H1 (cell line): ENCODE measurements around the gene MMP19. TPM values are rescaled to one million over a fixed set of nuclear protein-coding genes. Genes with fewer than 3 reads are reported as not detected.
A peak's percentile ranks its signal among the peaks of the same experiment; 100 is the strongest.

Experiments
- CTCF ChIA-PET: fragments of 300-600 bp; sonication (Branson Sonifier 250); formaldehyde crosslinking; loops from one replicate; lab custom pipeline; 2021; ENCODE audit not compliant: partially characterized antibody; lab: Charles Lee
- POLR2A ChIA-PET: fragments of 300-600 bp; sonication (Branson Sonifier 250); formaldehyde crosslinking; loops from one replicate; lab custom pipeline; 2021; ENCODE audit warnings: inconsistent platforms; ENCODE audit not compliant: partially characterized antibody; lab: Charles Lee
- DNase-seq, 2 experiments: peaks; one replicate each; pipeline versions ENCODE4 v3.0.0 to v3.0.0-alpha.2; 2010 to 2022; ENCODE audit warnings: low spot score in 2 of 2, low read depth in 1 of 2, mixed read lengths in 1 of 2
- FAIRE-seq: peaks from 2 replicates; lab custom pipeline; 2011; peaks lifted over from hg19 to GRCh38; lab: Jason Lieb, UNC
- H2AFZ ChIP-seq: 2 replicates; pipeline ENCODE4 v1.8.1; 2012; ENCODE audit warnings: low read length, inconsistent platforms
- H2AK5ac ChIP-seq: 2 replicates; pipeline ENCODE4 v1.6.1; 2013; ENCODE audit warnings: low read depth, low read length
- H2BK120ac ChIP-seq: replicated peaks from 2 replicates; pipeline ENCODE3; 2013; ENCODE audit warnings: low read depth, low read length, inconsistent platforms
- H2BK12ac ChIP-seq: 2 replicates; pipeline ENCODE4 v1.6.1; 2013; ENCODE audit warnings: low read depth, low read length
- H2BK15ac ChIP-seq: 2 replicates; pipeline ENCODE4 v1.6.1; 2013; ENCODE audit warnings: low read length
- H2BK20ac ChIP-seq: 2 replicates; pipeline ENCODE4 v1.6.1; 2013; ENCODE audit warnings: low read length
- H2BK5ac ChIP-seq: 2 replicates; pipeline ENCODE4 v1.6.1; 2013; ENCODE audit warnings: low read depth, low read length
- H3K14ac ChIP-seq: 2 replicates; pipeline ENCODE4 v1.6.1; 2013; ENCODE audit warnings: inconsistent platforms; ENCODE audit not compliant: insufficient read length
- H3K18ac ChIP-seq: 2 replicates; pipeline ENCODE4 v1.6.1; 2013; ENCODE audit warnings: low read length; ENCODE audit errors: extremely low read depth
- H3K23ac ChIP-seq: 2 replicates; pipeline ENCODE4 v1.6.1; 2013; ENCODE audit warnings: inconsistent platforms; ENCODE audit not compliant: insufficient read length
- H3K23me2 ChIP-seq: 2 replicates; pipeline ENCODE4 v1.6.1; 2013; ENCODE audit warnings: low read depth, low read length
- H3K27ac ChIP-seq: 2 replicates; pipeline ENCODE4 v1.6.1; 2011; ENCODE audit warnings: low read depth, low read length, inconsistent platforms
- H3K27me3 ChIP-seq, 4 experiments: replicated peaks in 1 of 4; 1 replicate in 1 of 4; 2 replicates in 3 of 4; pipeline versions ENCODE4 v1.6.1 to v1.8.1; 2011 to 2013; ENCODE audit warnings: low read length in 3 of 4, mild to moderate bottlenecking in 3 of 4, inconsistent platforms in 2 of 4, mixed read lengths in 2 of 4, moderate library complexity in 1 of 4; ENCODE audit not compliant: control insufficient read depth in 3 of 4, insufficient read depth in 3 of 4; ENCODE audit errors: extremely low read depth in 1 of 4
- H3K36me3 ChIP-seq, 4 experiments: 2 replicates each; pipeline versions ENCODE4 v1.6.1 to v1.8.1; 2011 to 2013; ENCODE audit warnings: mild to moderate bottlenecking in 4 of 4, low read length in 3 of 4, moderate library complexity in 2 of 4, control low read depth in 1 of 4, inconsistent platforms in 1 of 4; ENCODE audit not compliant: insufficient read depth in 4 of 4, control insufficient read depth in 2 of 4
- H3K4ac ChIP-seq: replicated peaks from 2 replicates; pipeline ENCODE3; 2013; ENCODE audit warnings: low read length, low read depth, mixed read lengths, inconsistent platforms; ENCODE audit not compliant: insufficient read length
- H3K4me1 ChIP-seq, 4 experiments: replicated peaks in 1 of 4; 1 replicate in 1 of 4; 2 replicates in 3 of 4; pipeline versions ENCODE4 v1.6.1 to v1.8.1; 2011 to 2013; ENCODE audit warnings: low read length in 3 of 4, inconsistent platforms in 2 of 4, mixed read lengths in 1 of 4; ENCODE audit not compliant: insufficient read depth in 4 of 4, control insufficient read depth in 3 of 4
- H3K4me2 ChIP-seq, 2 experiments: 2 replicates each; pipeline versions ENCODE4 v1.6.1 to v1.8.1; 2011 to 2013; ENCODE audit warnings: low read depth in 2 of 2, low read length in 2 of 2, control low read depth in 1 of 2, inconsistent platforms in 1 of 2, mild to moderate bottlenecking in 1 of 2; ENCODE audit not compliant: insufficient read depth in 1 of 2
- H3K4me3 ChIP-seq, 4 experiments: fragments of 200-600, 300-600 bp in 1 of 4; sonication (generic), shearing (Covaris generic), sonication (Bioruptor Twin) in 1 of 4; 2 replicates each; pipeline versions ENCODE4 v1.5.1 to v1.8.1; 2011 to 2016; ENCODE audit warnings: low read length in 4 of 4, low read depth in 3 of 4, control low read depth in 2 of 4, inconsistent platforms in 2 of 4, mild to moderate bottlenecking in 2 of 4, mixed read lengths in 1 of 4, moderate library complexity in 1 of 4; ENCODE audit not compliant: insufficient read depth in 2 of 4; ENCODE audit errors: extremely low read depth in 1 of 4
- H3K56ac ChIP-seq: replicated peaks from 2 replicates; pipeline ENCODE3; 2013; ENCODE audit warnings: low read depth, mild to moderate bottlenecking, mixed read lengths, low read length, inconsistent platforms; ENCODE audit not compliant: insufficient read length
- H3K79me1 ChIP-seq: 2 replicates; pipeline ENCODE4 v1.6.1; 2013; ENCODE audit warnings: low read depth, low read length, control low read depth
- H3K79me2 ChIP-seq, 2 experiments: 2 replicates each; pipeline versions ENCODE4 v1.6.1 to v1.8.1; 2012 to 2013; ENCODE audit warnings: low read length in 2 of 2, mild to moderate bottlenecking in 2 of 2, inconsistent platforms in 1 of 2; ENCODE audit not compliant: insufficient read depth in 2 of 2, control insufficient read depth in 1 of 2
- H3K9ac ChIP-seq, 4 experiments: replicated peaks in 1 of 4; 1 replicate in 1 of 4; 2 replicates in 3 of 4; pipeline versions ENCODE4 v1.6.1 to v1.8.1; 2011 to 2013; ENCODE audit warnings: low read depth in 3 of 4, low read length in 3 of 4, control low read depth in 2 of 4, mild to moderate bottlenecking in 2 of 4, moderate library complexity in 2 of 4, inconsistent platforms in 1 of 4; ENCODE audit errors: extremely low read depth in 1 of 4
- H3K9me3 ChIP-seq, 2 experiments: 2 replicates each; pipeline versions ENCODE4 v1.6.1 to v1.8.1; 2012 to 2013; ENCODE audit warnings: mild to moderate bottlenecking in 2 of 2, moderate library complexity in 2 of 2, control low read depth in 1 of 2, inconsistent platforms in 1 of 2, low read depth in 1 of 2, low read length in 1 of 2, mixed read lengths in 1 of 2; ENCODE audit not compliant: insufficient read depth in 2 of 2
- H4K20me1 ChIP-seq, 2 experiments: replicated peaks in 1 of 2; 2 replicates each; pipeline versions ENCODE3 to v1.8.1; 2011 to 2013; ENCODE audit warnings: inconsistent platforms in 2 of 2, low read length in 2 of 2, mild to moderate bottlenecking in 1 of 2; ENCODE audit not compliant: insufficient read depth in 2 of 2, control insufficient read depth in 1 of 2
- H4K5ac ChIP-seq: 2 replicates; pipeline ENCODE4 v1.6.1; 2013; ENCODE audit warnings: low read length, low read depth, mixed read lengths, inconsistent platforms; ENCODE audit not compliant: insufficient read length
- H4K8ac ChIP-seq: 2 replicates; pipeline ENCODE4 v1.8.0; 2013; ENCODE audit warnings: mild to moderate bottlenecking, moderate library complexity, low read length, inconsistent platforms; ENCODE audit not compliant: insufficient read depth; ENCODE audit errors: extremely low read depth
- H4K91ac ChIP-seq: replicated peaks from 2 replicates; pipeline ENCODE3; 2013; ENCODE audit warnings: low read length, mixed read lengths, inconsistent platforms; ENCODE audit not compliant: insufficient read length
- BCL11A ChIP-seq, 2 experiments: IDR thresholded peaks; one replicate each; pipeline ENCODE4 v1.6.1; 2011; ENCODE audit warnings: low read depth in 2 of 2, low read length in 2 of 2, mild to moderate bottlenecking in 2 of 2
- CTBP2 ChIP-seq: IDR thresholded peaks from 2 replicates; pipeline ENCODE4 v1.7.0; 2011; ENCODE audit warnings: borderline replicate concordance, mild to moderate bottlenecking, moderate library complexity, mixed read lengths, low read length; ENCODE audit not compliant: insufficient read depth, insufficient read length
- E2F6 ChIP-seq: IDR thresholded peaks from 2 replicates; pipeline ENCODE4 v1.6.1; 2012; ENCODE audit warnings: inconsistent platforms
- JUND ChIP-seq: IDR thresholded peaks from 2 replicates; pipeline ENCODE4 v1.6.1; 2011; ENCODE audit warnings: mild to moderate bottlenecking, improper control_type of control experiment, low read length
- MAX ChIP-seq: IDR thresholded peaks from 2 replicates; pipeline ENCODE4 v1.6.1; 2012; ENCODE audit warnings: inconsistent platforms
- POLR2A ChIP-seq, 2 experiments: IDR thresholded peaks; 1 replicate in 1 of 2; 2 replicates in 1 of 2; pipeline ENCODE4 v1.6.1; 2011; ENCODE audit warnings: low read depth in 2 of 2, low read length in 2 of 2, mild to moderate bottlenecking in 2 of 2; ENCODE audit errors: control extremely low read depth in 1 of 2
- POU5F1 ChIP-seq: IDR thresholded peaks from 2 replicates; pipeline ENCODE4 v1.6.1; 2011; ENCODE audit warnings: low read depth, mild to moderate bottlenecking, low read length, moderate library complexity
- SIN3A ChIP-seq, 2 experiments: IDR thresholded peaks in 1 of 2; conservative IDR thresholded peaks in 1 of 2; 2 replicates each; pipeline ENCODE4 v1.6.1; 2011 to 2012; ENCODE audit warnings: low read length in 2 of 2, improper control_type of control experiment in 1 of 2, low read depth in 1 of 2, mild to moderate bottlenecking in 1 of 2
- WGBS, 2 experiments: shearing (Covaris generic) in 1 of 2; methylation state at CpG; one replicate each; pipeline versions ENCODE4 v1.1.6 to v1.1.7; 2013 to 2015; ENCODE audit warnings: low lambda C conversion rate in 2 of 2, mixed read lengths in 2 of 2, inconsistent platforms in 1 of 2, low coverage in 1 of 2, missing lambda C conversion rate in 1 of 2; ENCODE audit not compliant: insufficient replicate concordance in 2 of 2, insufficient coverage in 1 of 2, insufficient read length in 1 of 2; ENCODE audit errors: extremely low coverage in 1 of 2, missing lambda C conversion rate in 1 of 2; 5-methylcytosine and 5-hydroxymethylcytosine counted together
- polyA plus RNA-seq, 7 experiments: library from polyadenylated mRNA; depleted of rRNA in 3 of 7; stranded (reverse) in 5 of 7; unstranded in 2 of 7; fragments of >200 nt in 5 of 7; fragments of 200-250 nt in 2 of 7; gene quantifications; 1 replicate in 5 of 7; 2 replicates in 1 of 7; 4 replicates in 1 of 7; pipeline versions ENCODE4 v1.2.1 to v1.2.3, GENCODE V29; 2011 to 2013; ENCODE audit warnings: missing spikeins in 2 of 7, mixed read lengths in 2 of 7
- total RNA-seq: library from RNA; stranded (reverse); fragmentation: NEBNext Ultra II Directional; extraction: Animal tissue kit (Norgen Biotek cat#: 25700); gene quantifications from 2 replicates; pipeline ENCODE4 v1.2.1, GENCODE V29; 2021

MMP19 gene
- total and polyA plus RNA-seq, 2 of the 8 experiments (the other 6 are each of a cell fraction or from before 2014, with no cell fraction given), result 2.7 to 3.3 TPM

GRCh38 chr12:55827806-55828205, 14.9 kb downstream of the MMP19 start:
- DNase-seq (no peak), FAIRE-seq (no peak)
- Histone ChIP-seq H3K23me2 (no peaks in the 10 kb centered on the region; the same call in 1 of the 2 replicates), H4K5ac (no peak overlapping the region), H3K9me3 (no peaks in the 10 kb centered on the region), H2AFZ (no peak overlapping the region), H3K4me1 (peaks cover 1 to 16% (median 6%) of the 10 kb centered on the region in 4 experiments), H3K9ac (peak overlapping the region in 1 of 4 experiments; percentile 19; a peak in 1 of 7 replicates), H2BK20ac (no peak overlapping the region), H4K20me1 (peaks cover 0 to 4% of the 10 kb centered on the region in 2 experiments), H3K27me3 (no peaks in the 10 kb centered on the region), H3K79me1 (peaks cover 4% of the 10 kb centered on the region), H4K91ac (no peak overlapping the region), H3K4ac (no peak overlapping the region), H4K8ac (no peak overlapping the region), H2BK15ac (no peak overlapping the region), H3K14ac (no peak overlapping the region), H2BK5ac (0 out of 2 replicates have a peak overlapping the region, but pooled peaks have one; percentile 26), H3K18ac (no peak overlapping the region), H3K4me3 (peak overlapping the region in 1 of 4 experiments; percentile 42; a peak in 2 of 8 replicates), H2AK5ac (no peak overlapping the region), H3K23ac (no peak overlapping the region), H2BK120ac (no peak overlapping the region), H3K36me3 (peaks cover 0 to 8% (median 6%) of the 10 kb centered on the region in 4 experiments; a peak in 5 of 8 replicates), H3K79me2 (peaks cover 5 to 43% of the 10 kb centered on the region in 2 experiments; a peak in 3 of 4 replicates), H3K27ac (no peak overlapping the region), H2BK12ac (no peak overlapping the region), H3K4me2 (peak overlapping the region; percentile 63 to 93), H3K56ac (no peak overlapping the region)
- 97% methylated on average over 15 of the region's 15 CpGs; no CpG with 5 or more reads in 1 of the 2 experiments for WGBS, 2 experiments
- CTCF ChIA-PET, result interaction anchor here (0.7 to 1.8 kb wide), 6 partner anchors 40 to 102 kb away, joined by 3 to 10 read pairs (median 6); partner anchors contain the start of gene DGKA
- POLR2A ChIA-PET, result interaction anchor here (0.7 to 12.7 kb wide), 10 partner anchors 10 to 109 kb away, joined by 3 to 133 read pairs (median 4); partner anchors contain the start of genes ORMDL2 and SARNP
- TF ChIP-seq E2F6 (no peak), CTBP2 (no peak), POU5F1 (no peak), BCL11A (IDR thresholded peaks at IDR 0.05; ENCODE audit: low read depth in 2 of 2, low read length in 2 of 2) (no peak), SIN3A (conservative IDR thresholded peaks at IDR 0.05 in 1 of 2, IDR thresholded peaks at IDR 0.05 in 1 of 2; ENCODE audit: low read depth in 1 of 2, low read length in 2 of 2) (no peak), JUND (no peak), MAX (no peak), POLR2A (IDR thresholded peaks at IDR 0.05; ENCODE audit: control extremely low read depth in 1 of 2, low read depth in 2 of 2, low read length in 2 of 2) (no peak)
